GM12864 (cell line): ENCODE data around the gene PXDN.

ENCODE experiments used
- DNase-seq: peaks from one replicate; pipeline ENCODE4 v3.0.0-alpha.2; 2011; ENCODE audit warnings: low read depth
- H3K4me3 ChIP-seq: 2 replicates; pipeline ENCODE4 v1.5.1; 2011; ENCODE audit warnings: mild to moderate bottlenecking, low read depth, low read length, control low read depth
- CTCF ChIP-seq: IDR thresholded peaks from 2 replicates; pipeline ENCODE4 v1.5.1; 2011; ENCODE audit warnings: low read depth, mild to moderate bottlenecking, moderate library complexity, low read length, control low read depth, inconsistent platforms; ENCODE audit errors: missing control alignments

The PXDN gene

GRCh38 chr2:1686784-1687105 is 57.6 kb downstream of the PXDN start:
- no peak for TF ChIP-seq CTCF
- no peak for DNase-seq
- no peak overlapping the region for H3K4me3 ChIP-seq

DNA sequence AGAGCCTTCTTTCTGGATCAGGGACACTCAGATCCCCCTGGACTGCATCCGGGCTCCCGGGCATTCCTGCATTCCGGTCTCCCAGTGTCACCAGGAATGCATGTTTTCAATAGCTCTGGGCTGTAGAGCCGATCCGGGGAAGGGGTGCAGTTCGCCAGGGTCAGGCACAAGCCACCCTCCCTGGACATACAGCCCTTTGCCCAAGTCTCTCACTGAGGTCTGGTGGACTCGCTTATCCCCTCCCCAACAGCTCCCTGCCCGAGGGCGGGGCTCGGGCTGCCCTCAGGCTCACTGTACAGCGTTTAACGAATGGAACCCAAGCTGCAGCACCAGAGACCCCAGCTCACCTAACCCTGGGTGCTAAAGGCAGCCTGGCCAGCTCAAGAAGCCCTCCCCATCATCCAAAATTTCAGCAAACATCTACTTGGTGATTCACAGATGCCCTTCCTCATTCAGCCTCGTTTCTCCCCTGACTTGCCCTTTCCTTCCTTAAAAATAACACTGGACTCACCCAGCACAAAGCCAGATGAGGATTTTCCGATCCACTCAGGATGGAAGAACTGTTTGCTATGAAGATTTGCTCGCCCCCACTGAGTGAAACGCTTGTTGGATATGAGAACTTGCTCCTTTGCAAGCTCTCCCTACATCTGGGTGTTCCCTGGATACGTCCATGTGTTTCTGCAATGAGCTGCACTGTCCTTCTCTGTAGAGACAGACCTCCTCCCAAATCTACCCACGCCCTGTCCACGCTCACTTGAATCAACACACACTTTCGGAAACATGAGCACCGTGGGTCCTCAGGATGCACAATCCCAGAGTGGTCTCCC is 58.1 kb downstream of the PXDN start:
- H3K4me3 ChIP-seq = no peak overlapping the region
- TF ChIP-seq CTCF = no peak
- no peak for DNase-seq

GRCh38 chr2:1685078-1685956 is 59.0 kb downstream of the PXDN start:
- no peak overlapping the region for H3K4me3 ChIP-seq

GRCh38 chr2:1683297-1683696 is 61.0 kb downstream of the PXDN start:
- no peak for TF ChIP-seq CTCF
- no peak overlapping the region for H3K4me3 ChIP-seq
- no peak for DNase-seq

More at GRCh38 chr2:1685078-1685956, 59.0 kb downstream of the PXDN start:
- TF ChIP-seq CTCF = no peak
- no peak for DNase-seq

DNA sequence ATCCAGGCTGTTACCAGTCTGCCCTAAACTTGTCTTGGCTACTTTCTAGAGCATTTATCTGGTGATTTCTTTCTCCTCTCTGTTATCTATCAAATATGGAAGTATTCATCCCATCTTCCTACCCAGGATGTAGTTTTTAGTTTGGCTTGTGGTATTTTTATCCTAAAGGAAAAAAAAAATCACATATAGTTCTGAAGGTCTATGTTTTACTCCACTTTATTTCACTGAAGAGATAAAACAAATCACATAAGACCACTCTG is 62.2 kb downstream of the PXDN start:
- TF ChIP-seq CTCF = no peak

GRCh38 chr2:1681323-1682180 is 62.8 kb downstream of the PXDN start:
- TF ChIP-seq CTCF = no peak

More for the DNA sequence above, 62.2 kb downstream of the PXDN start:
- DNase-seq = no peak
- H3K4me3 ChIP-seq = no peak overlapping the region

More at GRCh38 chr2:1681323-1682180, 62.8 kb downstream of the PXDN start:
- H3K4me3 ChIP-seq = no peak overlapping the region
- DNase-seq = no peak
